M059J (cell line): Measurements from ENCODE around the gene SLC25A27. TPM values are rescaled to one million over a fixed set of nuclear protein-coding genes. Genes with fewer than 3 reads are reported as not detected.

Experiments
- DNase-seq: peaks from one replicate; pipeline ENCODE4 v3.0.0-alpha.2; 2012; ENCODE audit warnings: low read depth
- total RNA-seq: library from RNA; depleted of rRNA; stranded (reverse); fragments of >200 nt; shearing (Covaris generic); gene quantifications from 2 replicates; pipeline ENCODE4 v1.2.3, GENCODE V29; 2014

Gene SLC25A27
- total RNA-seq, 1 experiment from 2014 or later, result 6.5 TPM

DNA sequence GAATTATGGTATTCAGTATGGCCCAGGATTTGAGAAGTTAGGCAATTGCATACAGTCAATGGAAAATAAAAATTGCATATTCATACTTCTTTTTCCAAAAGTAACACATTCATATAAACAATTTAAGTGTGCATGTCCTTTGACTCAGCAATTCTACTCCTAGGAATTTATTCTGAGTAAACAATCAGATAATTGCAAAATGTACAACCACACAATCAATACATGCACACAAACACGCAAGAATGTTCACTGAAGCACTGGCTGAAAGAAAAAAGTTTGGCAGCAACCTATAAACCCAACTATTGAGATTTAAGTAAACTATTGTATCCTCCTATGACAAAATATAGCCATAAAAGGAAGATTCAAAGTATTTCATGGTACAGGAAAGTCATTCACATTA lies 1.8 kb upstream of the SLC25A27 start:
- peak; percentile 12 for DNase-seq

DNA sequence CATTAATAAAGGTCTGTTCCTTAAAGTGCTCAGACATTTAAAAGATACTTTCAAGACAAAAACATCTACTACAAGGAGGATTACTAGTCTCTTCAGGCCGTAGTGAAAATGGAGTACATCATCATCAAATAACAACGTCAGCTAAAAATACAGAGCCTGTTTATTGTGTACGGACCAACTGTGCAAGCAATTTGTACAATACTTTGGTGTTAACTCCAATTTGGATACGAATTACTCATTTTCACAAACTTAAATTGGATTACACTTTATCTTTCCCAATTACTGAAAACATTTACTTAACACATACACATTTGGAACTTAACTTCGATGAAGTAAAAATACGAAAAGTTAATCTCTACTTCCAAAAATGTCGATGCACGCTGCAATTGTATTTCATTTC lies 959 bp upstream of the SLC25A27 start:
- DNase-seq, result peak; percentile 24

DNA sequence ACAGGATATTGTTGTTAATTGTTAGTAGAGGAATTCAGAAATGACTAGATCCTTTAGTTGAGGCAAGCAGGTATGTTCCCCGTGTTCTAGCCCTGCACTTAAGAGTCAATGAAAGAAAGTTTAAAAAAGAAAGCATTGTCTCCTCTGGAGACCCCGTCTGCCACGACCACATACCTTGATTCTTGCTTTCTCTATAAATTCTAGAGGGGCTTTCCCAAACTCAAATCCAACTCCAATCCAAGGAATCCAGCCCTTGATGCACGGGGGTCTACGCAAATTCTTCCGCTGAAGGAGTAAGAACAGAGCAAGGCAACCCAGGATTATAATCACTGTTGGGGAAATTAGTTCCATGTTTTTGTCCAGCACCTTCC lies 558 bp upstream of the SLC25A27 start:
- DNase-seq, result no peak

DNA sequence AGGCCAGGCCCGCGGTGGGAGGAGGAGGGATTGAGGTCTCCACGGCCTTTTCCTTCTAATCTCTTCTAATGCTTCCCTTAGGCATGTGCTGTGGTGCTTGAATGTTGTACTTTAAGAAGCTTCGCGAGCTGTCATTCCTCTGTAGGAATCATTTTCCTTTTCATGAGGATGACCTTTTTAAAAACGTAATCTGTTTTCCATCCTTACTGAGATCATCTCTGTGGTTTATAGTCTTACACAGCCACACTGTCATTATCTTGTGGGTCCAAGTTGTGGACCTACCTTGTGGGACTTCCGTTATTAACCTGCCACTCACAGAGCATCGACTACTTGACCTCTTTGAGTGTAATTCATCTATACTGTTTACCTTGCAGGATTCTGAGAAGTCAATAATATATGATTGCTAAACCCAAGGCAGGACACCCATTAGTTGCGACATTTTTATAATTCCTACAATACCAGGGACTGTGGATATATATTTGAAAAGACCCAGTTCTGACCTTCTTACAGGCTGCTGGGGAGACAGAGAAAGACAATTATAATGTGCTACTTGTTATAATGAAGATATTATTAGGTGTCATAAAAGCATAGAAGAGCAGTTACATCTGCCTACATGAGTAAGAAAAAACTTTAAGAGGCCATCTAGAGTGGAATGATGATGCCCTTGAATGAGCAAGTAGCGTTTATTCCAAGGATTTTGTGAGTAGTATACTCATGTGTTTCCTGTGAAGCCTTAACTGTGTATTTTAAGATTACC lies 842 bp downstream of the SLC25A27 start:
- no peak for DNase-seq

DNA sequence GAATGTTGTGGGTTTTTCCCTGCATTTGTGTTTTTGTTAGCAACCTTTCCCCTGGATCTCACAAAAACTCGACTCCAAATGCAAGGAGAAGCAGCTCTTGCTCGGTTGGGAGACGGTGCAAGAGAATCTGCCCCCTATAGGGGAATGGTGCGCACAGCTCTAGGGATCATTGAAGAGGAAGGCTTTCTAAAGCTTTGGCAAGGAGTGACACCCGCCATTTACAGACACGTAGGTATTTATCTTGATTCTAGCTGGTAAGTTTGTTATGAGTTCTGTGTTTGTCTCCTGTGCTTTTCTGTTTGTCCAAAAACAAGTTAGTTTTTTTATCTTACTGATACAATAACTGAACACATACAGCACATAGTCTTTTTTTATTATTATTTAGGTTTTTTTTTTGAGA lies 3.0 kb downstream of the SLC25A27 start:
- peak; percentile 20 for DNase-seq

DNA sequence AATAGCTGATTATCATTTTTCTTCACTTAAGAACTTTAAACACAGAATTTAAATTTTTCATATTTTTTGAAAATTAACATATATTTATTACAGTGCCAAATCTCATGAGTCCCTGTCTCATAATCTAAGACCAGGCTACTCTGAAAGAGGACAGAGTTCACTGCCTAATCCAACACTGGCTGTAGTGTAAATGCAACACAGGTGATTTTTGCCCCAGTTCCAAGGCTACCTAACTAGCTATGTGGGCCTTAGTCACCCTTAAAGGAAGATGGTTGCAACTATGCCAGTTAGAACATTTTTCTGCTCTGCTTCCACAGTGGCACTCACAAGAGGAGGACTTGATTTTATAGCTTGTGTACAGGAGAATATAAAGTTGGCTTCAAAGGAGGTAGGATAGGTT lies 4.9 kb downstream of the SLC25A27 start:
- DNase-seq, result no peak

DNA sequence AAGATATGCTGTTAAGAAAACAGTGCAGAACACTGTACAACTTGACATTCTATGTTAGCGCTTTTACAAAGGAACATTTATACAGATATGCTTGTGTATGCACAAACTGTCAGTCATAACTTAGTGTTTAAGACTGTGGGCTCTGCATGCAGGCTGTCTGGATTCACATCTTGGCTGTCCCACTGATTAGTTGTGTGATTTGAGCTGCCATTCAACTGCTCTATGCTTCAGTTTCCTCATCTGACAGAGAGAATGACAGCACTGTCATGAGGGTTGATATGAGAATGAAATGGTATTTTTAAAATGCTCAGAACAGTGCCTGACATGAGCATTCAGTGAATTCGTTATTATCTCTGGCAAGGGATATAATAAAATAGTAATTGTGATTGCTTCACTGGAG lies 8.7 kb downstream of the SLC25A27 start:
- no peak for DNase-seq

DNA sequence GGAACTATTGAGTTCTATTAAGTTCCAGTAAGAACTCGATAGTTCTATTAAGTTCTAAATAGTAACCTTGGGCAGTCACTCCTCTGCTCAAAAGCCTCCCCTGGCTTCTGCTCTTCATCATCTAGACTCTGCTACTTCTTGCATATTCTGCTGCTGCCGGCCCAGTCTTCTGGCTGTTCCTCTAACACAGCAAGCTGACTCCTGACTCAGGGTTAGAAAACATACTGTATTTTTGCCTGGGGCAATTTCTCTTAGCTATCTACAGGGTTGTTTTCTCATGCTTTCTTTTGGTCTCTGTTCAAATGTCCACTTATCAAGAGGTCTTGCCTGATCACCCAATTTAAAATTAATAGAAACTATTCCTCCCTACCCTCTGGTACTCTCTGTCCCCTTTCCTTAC lies 14.6 kb downstream of the SLC25A27 start:
- DNase-seq, result no peak

DNA sequence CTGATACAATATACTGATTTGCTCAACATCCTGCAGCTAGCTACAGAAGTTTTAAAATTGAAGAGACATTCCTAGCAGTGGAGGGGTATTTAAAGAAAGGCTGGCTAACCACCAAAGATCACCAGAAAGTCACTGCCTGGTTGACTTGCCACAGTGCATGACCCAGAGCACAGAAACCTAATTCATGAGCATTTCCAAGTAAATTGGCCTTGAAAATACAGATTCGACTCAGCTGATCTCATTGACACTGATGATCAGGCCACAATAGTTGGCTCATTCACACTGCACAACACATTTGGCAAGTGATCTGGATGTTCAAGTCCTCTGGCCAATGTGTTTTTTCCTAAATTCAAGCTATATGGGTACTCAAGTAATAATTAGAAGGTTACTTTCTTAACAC lies 21.6 kb downstream of the SLC25A27 start:
- no peak for DNase-seq

DNA sequence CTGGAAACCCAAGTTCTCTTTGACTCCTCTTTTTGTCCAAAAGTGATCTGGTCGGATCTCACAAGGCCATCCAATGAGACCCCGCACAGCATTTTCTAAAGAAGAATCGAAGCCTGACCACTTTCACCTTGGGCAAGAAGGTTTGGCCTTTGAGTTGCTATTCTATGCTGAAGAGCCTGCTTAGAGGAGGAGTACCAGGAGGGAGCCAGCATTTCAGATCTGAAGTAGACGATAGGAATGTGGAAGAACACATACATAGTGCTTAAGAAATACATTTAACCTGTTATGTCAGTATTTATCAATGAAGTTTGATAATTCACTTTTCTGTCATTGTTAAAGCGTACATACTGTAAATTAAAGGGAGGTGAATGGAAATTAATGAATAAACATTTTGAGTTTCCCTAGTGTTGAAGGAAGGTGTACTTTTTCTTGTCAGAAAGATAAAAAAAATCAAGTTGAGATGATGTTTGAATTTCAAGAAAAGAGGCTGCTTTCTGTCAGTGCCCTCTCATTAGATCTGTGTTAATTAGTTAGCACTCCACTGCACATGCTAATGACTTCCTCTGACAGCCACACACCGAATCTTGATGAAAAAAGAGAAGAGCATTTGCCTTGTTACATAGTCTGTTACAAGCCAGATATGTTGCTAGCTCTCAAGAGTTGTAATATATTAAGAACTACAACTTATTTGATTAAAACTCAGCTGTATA lies 24.0 kb downstream of the SLC25A27 start:
- DNase-seq, result no peak

DNA sequence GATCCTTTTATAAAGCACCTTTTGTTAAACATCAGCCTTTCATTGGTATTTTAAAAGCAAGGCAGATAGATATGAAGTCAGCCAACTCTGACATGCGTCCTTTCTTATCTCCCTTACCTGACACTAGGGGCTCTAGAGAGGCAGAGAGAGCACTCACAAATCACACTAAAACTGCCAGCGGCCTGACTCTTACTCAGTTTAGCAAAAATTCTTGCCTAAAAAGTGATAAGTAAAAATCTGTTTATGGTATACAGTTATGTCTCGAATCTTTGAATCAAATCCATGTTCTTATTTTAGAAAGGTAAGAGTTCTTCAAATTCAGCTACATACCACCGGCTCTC lies 24.5 kb downstream of the SLC25A27 start:
- peak; percentile 15 for DNase-seq

DNA sequence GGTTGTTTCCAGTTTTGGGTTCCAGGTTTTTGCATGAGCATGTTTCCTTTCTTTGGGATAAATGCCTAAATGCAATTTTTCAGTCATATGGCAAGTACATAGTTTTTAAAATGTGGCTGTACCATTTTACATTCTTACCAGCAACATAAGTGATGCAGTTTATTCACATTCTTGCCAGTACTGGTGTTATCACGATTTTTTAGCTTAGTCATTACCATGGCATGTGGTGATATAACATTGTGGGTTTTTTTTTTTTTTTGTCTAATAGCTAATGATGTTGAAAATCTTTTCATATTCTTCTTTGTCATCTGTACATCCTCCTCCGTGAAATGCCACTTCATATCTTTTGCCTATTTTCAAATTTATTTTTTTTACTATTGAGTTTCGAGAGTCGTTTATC lies 32.0 kb downstream of the SLC25A27 start:
- peak; percentile 77 for DNase-seq

DNA sequence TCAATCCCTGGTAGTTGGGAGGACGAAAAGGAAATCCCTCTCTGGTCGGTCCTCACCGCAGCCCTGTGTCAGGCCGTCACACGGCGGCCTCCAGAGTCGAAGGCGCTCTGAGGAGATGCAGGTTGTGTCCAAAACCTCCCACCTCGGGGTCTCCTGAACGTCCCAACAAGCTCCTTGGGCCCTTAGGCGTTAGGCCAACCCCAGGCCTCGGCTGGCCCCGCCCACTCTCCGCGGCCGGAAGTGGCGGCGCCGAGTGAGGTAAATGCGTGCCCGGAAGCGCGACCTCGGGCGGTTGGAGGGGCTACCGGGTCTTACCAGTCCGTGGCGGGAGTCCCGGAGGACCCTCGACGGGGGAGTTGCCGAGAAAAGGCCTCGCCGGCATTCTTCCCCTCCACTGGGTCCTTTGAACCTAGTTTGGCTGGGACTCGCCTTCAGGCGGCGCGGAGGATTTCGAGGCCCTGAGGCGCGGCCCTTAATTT lies 34.9 kb downstream of the SLC25A27 start, which contains the start of gene TDRD6:
TSS of gene TDRD6 (plus strand) at position 267 of the 479 bp plus-strand sequence. CDS start 244 bp downstream, outside the sequence.
- no peak for DNase-seq

DNA sequence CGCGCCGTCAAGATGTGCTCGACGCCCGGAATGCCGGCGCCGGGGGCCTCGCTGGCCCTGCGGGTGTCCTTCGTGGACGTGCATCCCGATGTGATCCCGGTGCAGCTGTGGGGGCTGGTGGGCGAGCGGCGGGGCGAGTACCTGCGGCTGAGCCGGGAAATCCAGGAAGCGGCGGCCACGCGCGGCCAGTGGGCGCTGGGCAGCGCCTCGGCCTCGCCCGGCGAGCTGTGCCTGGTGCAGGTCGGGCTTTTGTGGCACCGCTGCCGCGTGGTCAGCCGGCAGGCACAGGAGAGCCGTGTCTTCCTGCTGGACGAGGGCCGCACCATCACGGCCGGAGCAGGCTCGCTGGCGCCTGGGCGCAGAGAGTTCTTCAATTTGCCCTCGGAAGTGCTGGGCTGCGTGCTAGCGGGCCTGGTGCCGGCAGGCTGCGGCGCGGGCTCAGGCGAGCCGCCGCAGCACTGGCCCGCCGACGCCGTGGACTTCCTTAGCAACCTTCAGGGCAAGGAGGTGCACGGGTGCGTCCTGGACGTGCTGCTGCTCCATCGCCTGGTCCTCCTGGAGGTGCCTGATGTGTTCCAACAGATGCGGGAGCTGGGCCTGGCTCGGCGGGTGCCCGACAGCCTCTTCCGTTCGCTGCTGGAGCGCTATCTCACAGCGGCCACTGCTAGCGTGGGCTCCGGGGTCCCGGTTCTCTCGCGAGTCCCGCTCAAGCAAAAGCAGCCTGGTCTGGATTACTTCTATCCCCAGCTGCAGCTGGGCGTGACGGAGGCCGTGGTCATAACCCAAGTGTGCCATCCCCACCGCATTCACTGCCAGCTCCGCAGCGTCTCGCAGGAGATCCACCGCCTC lies 35.6 kb downstream of the SLC25A27 start:
- DNase-seq, result no peak

DNA sequence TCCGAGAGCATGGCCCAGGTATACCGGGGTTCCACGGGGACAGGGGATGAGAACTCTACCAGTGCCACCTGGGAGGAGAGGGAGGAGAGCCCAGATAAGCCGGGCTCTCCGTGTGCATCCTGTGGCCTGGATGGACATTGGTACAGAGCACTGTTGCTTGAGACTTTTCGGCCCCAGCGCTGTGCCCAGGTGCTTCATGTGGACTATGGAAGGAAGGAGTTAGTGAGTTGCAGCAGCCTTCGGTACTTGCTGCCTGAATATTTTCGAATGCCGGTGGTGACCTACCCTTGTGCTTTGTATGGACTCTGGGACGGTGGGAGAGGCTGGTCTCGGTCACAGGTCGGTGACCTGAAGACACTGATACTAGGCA lies 36.2 kb downstream of the SLC25A27 start:
- DNase-seq, result no peak

DNA sequence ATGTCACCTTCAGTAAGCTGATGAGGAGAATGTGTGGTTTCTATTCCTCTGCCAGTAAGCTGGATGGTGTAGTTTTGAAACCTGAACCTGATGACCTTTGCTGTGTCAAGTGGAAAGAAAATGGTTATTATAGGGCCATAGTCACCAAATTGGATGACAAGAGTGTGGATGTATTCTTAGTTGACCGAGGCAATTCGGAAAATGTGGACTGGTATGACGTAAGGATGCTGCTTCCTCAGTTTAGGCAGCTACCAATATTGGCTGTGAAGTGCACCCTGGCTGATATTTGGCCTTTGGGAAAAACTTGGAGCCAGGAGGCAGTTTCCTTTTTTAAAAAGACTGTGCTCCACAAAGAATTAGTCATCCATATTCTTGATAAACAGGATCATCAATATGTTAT lies 36.9 kb downstream of the SLC25A27 start:
- no peak for DNase-seq

DNA sequence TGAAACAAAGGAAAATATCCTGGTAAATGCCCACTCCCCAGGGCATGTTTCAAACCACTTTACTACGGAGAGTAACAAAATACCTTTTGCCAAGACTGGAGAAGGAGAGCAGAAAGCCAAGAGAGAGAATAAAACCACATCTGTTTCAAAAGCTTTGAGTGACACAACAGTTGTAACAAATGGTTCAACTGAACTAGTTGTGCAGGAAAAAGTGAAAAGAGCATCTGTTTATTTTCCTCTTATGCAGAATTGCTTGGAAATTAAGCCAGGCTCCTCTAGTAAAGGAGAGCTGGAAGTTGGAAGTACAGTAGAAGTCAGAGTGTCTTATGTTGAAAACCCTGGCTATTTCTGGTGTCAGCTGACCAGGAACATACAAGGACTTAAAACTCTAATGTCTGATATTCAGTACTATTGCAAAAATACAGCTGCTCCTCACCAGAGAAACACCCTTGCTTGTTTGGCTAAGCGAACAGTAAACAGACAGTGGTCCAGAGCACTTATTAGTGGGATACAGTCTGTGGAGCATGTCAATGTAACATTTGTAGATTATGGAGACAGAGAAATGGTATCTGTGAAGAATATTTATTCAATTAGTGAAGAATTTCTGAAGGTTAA lies 37.5 kb downstream of the SLC25A27 start:
- no peak for DNase-seq

DNA sequence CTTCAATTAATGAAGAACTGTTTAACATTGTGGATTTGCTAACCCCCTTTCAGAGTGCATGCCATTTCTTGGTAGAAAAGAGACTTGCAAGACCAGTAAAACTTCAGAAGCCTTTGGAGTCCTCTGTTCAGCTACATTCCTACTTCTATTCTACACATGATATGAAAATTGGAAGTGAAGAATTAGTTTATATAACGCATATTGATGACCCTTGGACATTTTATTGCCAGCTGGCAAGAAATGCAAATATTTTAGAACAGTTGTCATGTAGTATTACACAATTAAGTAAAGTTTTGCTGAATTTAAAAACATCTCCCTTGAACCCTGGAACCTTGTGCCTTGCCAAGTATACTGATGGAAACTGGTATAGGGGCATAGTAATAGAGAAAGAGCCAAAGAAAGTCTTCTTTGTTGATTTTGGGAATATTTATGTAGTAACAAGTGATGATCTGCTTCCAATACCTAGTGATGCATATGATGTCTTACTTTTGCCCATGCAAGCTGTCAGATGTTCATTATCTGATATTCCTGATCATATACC lies 38.2 kb downstream of the SLC25A27 start:
- DNase-seq, result no peak

DNA sequence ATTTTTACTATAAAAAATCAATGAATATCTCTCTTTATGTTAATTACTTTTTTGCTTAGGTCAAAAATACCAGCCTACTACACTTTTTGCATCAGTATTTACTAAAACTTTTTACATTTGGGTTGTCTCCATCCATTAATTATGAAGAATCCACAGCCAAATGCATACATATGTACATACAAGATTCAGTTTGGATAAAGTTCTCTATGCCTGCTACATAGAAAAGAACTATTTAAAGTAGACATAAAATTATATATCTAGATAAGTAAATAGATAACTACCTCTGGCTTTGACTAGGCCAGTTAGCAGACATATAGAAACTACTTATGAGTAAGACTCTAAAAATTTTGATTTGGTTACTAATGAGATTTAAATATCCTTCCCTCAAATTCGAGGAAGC lies 47.2 kb downstream of the SLC25A27 start:
- DNase-seq, result no peak

DNA sequence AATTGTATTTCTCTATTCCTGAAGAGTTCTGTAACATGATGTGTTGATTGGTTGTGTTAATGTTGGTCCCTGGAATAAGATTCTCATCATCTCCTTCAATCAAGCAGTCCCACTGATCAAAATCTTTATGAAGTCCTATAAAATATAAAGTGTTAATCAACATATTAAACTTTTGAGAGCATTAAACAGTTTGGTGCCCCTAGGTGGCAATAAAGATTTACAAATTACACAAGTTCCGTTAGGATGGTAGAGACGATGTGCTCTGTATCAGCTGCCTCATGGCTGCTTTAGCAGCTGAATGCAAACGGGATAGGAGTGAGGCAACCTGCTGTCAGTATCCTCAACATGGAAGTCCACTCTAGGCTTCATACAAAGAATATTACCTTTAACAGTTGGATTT lies 51.8 kb downstream of the SLC25A27 start:
- peak; percentile 68 for DNase-seq

DNA sequence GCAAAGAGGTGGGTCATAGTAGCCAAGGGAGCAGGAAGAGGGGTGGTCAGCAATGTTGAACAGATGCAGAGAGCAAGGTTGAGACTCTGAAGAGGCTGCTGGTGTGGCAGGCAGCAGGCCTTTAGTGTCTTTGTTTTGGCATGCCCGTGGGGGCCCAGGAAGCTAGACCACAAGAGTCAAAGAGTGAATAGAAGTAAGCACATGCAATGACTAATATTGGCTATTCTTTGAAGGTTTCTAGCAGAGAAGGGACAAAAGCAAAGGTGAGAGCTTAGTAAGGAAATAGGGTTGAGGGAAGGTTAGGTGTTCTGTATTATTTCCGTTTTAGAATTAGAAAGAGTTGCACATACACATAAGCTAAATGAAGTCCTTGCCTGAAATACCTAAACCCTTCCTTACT lies 53.7 kb downstream of the SLC25A27 start:
- peak; percentile 20 for DNase-seq

DNA sequence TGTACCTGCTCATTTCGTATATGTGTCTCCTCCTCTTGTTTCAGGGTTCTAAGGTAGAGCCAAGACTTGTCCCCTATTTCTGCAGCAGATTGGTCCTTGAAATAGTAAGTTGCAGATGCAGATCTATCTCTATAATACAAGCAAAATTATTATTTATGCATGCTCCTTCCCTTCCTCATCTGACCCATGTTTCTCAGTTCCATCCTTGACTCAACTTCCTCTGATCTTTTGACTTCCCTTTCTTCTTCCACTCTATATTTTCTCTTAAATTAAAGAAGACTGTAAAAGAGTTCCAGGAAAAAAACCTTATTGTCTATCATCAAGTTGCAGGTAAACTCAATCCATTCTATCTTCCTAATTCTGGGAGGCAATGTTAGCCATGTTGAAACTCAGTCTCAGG lies 58.7 kb downstream of the SLC25A27 start:
- no peak for DNase-seq
